Smooth muscle cell (in vitro differentiated cells): ENCODE measurements around the gene GAGE10. TPM values are rescaled to one million over a fixed set of nuclear protein-coding genes. Genes with fewer than 3 reads are reported as not detected.
A peak's percentile ranks its signal among the peaks of the same experiment; 100 is the strongest.
"Not testable (repeated sequence)": the region's sequence is repeated elsewhere in the genome, so short reads cannot be mapped to it uniquely, and the experiment has no call there.

Source experiments
- DNase-seq: peaks from one replicate; lab custom pipeline; 2025; ENCODE audit not compliant: unreplicated experiment; lab: John Stamatoyannopoulos, UW
- H2AFZ ChIP-seq: fragments of 200-600 bp; sonication (generic); 2 replicates; pipeline ENCODE4 v1.6.0; 2016; ENCODE audit warnings: antibody characterized with exemption, low read depth, mild to moderate bottlenecking
- H3F3A ChIP-seq: fragments of 200-600 bp; sonication (generic); 2 replicates; pipeline ENCODE4 v1.6.0; 2017; ENCODE audit warnings: antibody characterized with exemption, low read depth
- H3K27ac ChIP-seq: fragments of 200-600 bp; sonication (generic); 2 replicates; pipeline ENCODE4 v1.5.1; 2016; ENCODE audit warnings: low read depth, mild to moderate bottlenecking
- H3K27me3 ChIP-seq: fragments of 200-600 bp; sonication (generic); 2 replicates; pipeline ENCODE4 v1.6.1; 2016; ENCODE audit warnings: low read depth, mild to moderate bottlenecking
- H3K36me3 ChIP-seq: fragments of 200-600 bp; sonication (generic); 2 replicates; pipeline ENCODE4 v1.5.1; 2016; ENCODE audit warnings: low read depth
- H3K4me1 ChIP-seq: fragments of 200-600 bp; sonication (generic); 2 replicates; pipeline ENCODE4 v1.5.1; 2016; ENCODE audit warnings: low read depth
- H3K4me2 ChIP-seq: fragments of 200-600 bp; sonication (generic); 2 replicates; pipeline ENCODE4 v1.6.0; 2016; ENCODE audit warnings: mild to moderate bottlenecking
- H3K4me3 ChIP-seq: fragments of 200-600 bp; sonication (generic); 2 replicates; pipeline ENCODE4 v1.5.1; 2016; ENCODE audit warnings: mild to moderate bottlenecking
- H3K79me2 ChIP-seq: fragments of 200-600 bp; sonication (generic); 2 replicates; pipeline ENCODE4 v1.6.0; 2016; ENCODE audit warnings: low read depth, mild to moderate bottlenecking
- H3K9ac ChIP-seq: fragments of 200-600 bp; sonication (generic); 2 replicates; pipeline ENCODE4 v1.6.0; 2016; ENCODE audit warnings: low read depth
- H3K9me3 ChIP-seq: fragments of 200-600 bp; sonication (generic); replicated peaks from 2 replicates; pipeline ENCODE4 v1.5.1; 2016; ENCODE audit warnings: low read depth
- H4K20me1 ChIP-seq: fragments of 200-600 bp; sonication (generic); 2 replicates; pipeline ENCODE4 v1.6.0; 2016; ENCODE audit warnings: low read depth
- WGBS: methylation state at CpG from one replicate; pipeline ENCODE4 v1.1.7; 2016; ENCODE audit warnings: low lambda C conversion rate; 5-methylcytosine and 5-hydroxymethylcytosine counted together
- polyA plus RNA-seq: library from polyadenylated mRNA; unstranded; fragments of >200 nt; fragmentation: Nextera tagmentation; extraction: Ambion mirVana; gene quantifications from 2 replicates; pipeline ENCODE4 v1.2.1, GENCODE V29; 2016
- total RNA-seq: library from RNA; depleted of rRNA; stranded (reverse); fragments of >200 nt; gene quantifications from 2 replicates; pipeline ENCODE4 v1.2.3, GENCODE V29; 2014
- TF ChIP-seq, protein P1 (sequence below): fragments of 200-600 bp; sonication (generic); IDR thresholded peaks from 2 replicates; pipeline ENCODE4 v1.5.1; 2017; ENCODE audit warnings: borderline replicate concordance, mild to moderate bottlenecking, antibody characterized with exemption; ENCODE audit not compliant: insufficient read depth, poor library complexity, severe bottlenecking

The GAGE10 gene
- total and polyA plus RNA-seq, 2 experiments from 2014 or later: not detected

DNA sequence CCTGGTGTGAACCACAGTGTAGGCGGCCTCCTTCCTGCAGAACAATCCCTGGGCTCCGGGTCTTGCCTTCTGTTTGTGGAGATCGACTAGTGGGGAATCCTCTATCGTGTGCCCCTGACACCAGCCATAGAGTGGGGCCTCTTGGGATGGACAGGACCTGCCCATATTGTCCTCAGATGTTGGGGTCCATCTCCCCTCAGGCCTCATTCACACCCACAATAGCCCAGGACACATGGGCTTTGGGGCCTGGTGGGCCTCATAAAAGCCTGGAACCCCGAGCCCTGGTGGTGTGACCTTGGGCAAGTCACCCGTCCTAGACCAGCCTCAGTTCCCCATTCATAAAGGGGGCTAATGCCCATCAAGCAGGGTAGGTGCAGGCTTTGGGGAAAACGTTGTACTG, 13.2 kb upstream of the GAGE10 start:
- H3K27ac ChIP-seq: no peak overlapping the region
- no peak for DNase-seq
- no peak overlapping the region for H3K4me2 ChIP-seq
- H3K79me2 ChIP-seq: no peaks in the 10 kb centered on the region
- TF ChIP-seq, protein P1, sequence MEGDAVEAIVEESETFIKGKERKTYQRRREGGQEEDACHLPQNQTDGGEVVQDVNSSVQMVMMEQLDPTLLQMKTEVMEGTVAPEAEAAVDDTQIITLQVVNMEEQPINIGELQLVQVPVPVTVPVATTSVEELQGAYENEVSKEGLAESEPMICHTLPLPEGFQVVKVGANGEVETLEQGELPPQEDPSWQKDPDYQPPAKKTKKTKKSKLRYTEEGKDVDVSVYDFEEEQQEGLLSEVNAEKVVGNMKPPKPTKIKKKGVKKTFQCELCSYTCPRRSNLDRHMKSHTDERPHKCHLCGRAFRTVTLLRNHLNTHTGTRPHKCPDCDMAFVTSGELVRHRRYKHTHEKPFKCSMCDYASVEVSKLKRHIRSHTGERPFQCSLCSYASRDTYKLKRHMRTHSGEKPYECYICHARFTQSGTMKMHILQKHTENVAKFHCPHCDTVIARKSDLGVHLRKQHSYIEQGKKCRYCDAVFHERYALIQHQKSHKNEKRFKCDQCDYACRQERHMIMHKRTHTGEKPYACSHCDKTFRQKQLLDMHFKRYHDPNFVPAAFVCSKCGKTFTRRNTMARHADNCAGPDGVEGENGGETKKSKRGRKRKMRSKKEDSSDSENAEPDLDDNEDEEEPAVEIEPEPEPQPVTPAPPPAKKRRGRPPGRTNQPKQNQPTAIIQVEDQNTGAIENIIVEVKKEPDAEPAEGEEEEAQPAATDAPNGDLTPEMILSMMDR: no peak
- H3K4me3 ChIP-seq: no peak overlapping the region
- no peaks in the 10 kb centered on the region for H3F3A ChIP-seq
- no peak overlapping the region for H3K9ac ChIP-seq
- no peaks in the 10 kb centered on the region for H3K9me3 ChIP-seq
- H3K36me3 ChIP-seq: no peaks in the 10 kb centered on the region
- no peaks in the 10 kb centered on the region for H4K20me1 ChIP-seq
- no peak overlapping the region for H2AFZ ChIP-seq
- H3K4me1 ChIP-seq: no peaks in the 10 kb centered on the region
- 67% methylated on average over 7 of the region's 7 CpGs for WGBS
- H3K27me3 ChIP-seq: no peaks in the 10 kb centered on the region

DNA sequence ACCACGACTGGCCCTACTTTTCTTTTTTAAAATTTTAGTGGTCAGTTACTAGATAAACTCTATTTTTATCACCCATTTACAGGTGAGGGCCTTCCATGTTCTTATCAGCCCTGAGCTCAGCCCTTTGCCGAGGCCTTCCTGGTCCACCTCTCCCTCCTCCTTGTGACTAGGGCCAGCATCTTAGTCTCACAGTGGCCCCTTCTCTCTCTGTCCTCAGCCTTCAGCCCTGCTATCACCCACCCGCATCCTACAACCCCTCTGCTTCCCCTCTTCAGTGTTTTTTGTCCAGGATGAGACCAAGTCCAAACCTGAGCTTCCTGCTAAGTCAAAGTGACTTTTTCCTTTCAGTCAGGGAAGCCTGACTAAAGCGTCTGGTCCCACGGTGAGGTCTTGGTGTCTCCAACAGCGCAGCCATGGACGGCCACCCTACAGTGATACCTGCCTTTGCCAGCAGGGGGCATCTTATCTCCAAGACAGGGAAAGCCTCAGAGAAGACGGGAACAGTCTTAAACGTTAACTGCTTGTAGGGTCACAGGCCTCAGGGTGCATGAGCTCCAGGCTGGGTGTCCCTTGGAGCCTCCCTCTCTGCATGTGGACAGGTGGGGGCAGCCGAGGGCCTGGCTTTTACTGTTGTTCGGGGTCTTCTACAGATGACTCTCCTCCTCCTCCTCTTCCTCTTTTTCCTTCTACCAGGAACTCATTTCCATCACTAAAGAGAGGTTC, 11.7 kb upstream of the GAGE10 start:
- H2AFZ ChIP-seq: no peak overlapping the region
- H3F3A ChIP-seq: no peaks in the 10 kb centered on the region
- H3K36me3 ChIP-seq: no peaks in the 10 kb centered on the region
- WGBS: 50% methylated on average over 11 of the region's 11 CpGs
- no peak overlapping the region for H3K9ac ChIP-seq
- H3K4me1 ChIP-seq: no peaks in the 10 kb centered on the region
- peak; percentile 5 for DNase-seq
- H3K4me3 ChIP-seq: no peak overlapping the region
- no peaks in the 10 kb centered on the region for H3K79me2 ChIP-seq
- no peaks in the 10 kb centered on the region for H4K20me1 ChIP-seq
- no peak overlapping the region for H3K4me2 ChIP-seq
- no peak overlapping the region for H3K27ac ChIP-seq
- no peaks in the 10 kb centered on the region for H3K27me3 ChIP-seq
- H3K9me3 ChIP-seq: no peaks in the 10 kb centered on the region
- TF ChIP-seq, protein P1: peak; percentile 42

DNA sequence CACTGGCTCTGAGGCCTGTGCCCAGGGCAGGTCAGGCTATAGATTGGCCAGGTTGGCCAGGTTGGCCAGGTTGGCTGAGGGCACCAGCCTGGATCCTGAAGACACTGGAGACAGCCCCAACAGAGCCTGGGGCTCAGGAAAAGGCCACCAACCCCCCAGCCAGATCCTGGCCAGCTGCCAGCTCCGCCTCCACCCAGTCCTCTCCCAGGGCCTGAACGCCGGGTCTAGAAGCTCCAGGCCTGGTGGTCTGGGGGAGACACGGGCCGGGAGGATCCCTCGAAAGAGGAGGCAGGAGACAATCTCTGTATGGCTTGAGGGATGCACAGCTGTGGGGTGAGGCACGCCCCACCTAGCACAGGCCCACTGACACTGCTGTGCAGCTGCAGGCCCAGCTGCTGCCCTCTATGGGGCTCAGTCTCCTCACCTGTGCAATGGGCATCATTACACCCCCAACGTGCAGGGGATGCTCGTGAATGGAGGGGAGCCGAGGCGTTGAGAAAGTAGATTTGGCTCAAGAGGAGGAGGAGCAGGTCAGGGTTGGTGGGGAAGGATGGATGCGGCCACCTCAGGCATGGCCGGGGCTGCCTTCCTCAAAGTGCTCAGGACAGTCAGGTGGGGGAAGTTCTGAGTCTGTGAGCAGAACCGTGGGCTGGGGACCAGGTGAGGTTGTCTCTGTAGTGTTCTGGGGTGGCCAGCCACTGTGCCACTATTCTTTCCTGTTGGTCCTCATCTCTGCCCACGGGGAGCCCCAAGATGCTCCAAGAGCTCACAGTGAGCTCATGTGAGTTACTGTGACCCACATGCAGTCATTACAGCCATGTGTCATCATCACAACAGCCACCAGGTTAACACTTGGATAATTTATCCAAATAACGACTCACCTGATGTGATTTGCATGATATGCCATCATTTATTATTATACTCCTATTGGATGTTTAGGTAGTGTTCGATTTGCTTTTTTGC, 10.8 kb upstream of the GAGE10 start:
- no peak overlapping the region for H2AFZ ChIP-seq
- H3K9me3 ChIP-seq: no peaks in the 10 kb centered on the region
- H3K79me2 ChIP-seq: no peaks in the 10 kb centered on the region
- H3K27me3 ChIP-seq: no peaks in the 10 kb centered on the region
- DNase-seq: no peak
- H3K4me3 ChIP-seq: no peak overlapping the region
- no peak overlapping the region for H3K4me2 ChIP-seq
- 87% methylated on average over 17 of the region's 17 CpGs for WGBS
- no peak overlapping the region for H3K27ac ChIP-seq
- TF ChIP-seq, protein P1: no peak
- H3K4me1 ChIP-seq: no peaks in the 10 kb centered on the region
- H4K20me1 ChIP-seq: no peaks in the 10 kb centered on the region
- H3K9ac ChIP-seq: no peak overlapping the region
- no peaks in the 10 kb centered on the region for H3K36me3 ChIP-seq
- no peaks in the 10 kb centered on the region for H3F3A ChIP-seq

DNA sequence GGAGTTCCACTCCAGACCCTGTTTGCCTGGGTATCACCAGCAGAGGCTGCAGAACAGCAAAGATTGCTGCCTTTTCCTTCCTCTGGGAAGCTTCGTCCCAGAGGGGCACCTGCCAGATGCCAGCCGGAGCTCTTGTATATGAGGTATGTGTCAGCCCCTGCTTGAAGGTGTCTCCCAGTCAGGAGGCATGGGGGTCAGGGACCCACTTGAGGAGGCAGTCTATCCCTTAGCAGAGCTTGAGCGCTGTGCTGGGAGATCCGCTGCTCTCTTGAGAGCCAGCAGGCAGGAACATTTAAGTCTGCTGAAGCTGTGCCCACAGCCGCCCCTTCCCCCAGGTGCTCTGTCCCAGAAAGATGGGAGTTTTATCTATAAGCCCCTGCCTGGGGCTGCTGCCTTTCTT, 4.2 kb upstream of the GAGE10 start:
- not testable (repeated sequence) for H3K4me2 ChIP-seq, H3K9ac ChIP-seq, H3K79me2 ChIP-seq, H4K20me1 ChIP-seq, H2AFZ ChIP-seq, H3K36me3 ChIP-seq, H3K27ac ChIP-seq, DNase-seq, H3K9me3 ChIP-seq, H3K27me3 ChIP-seq, H3K4me3 ChIP-seq, H3K4me1 ChIP-seq, H3F3A ChIP-seq
- WGBS: 89% methylated on average over 5 of the region's 5 CpGs
